ENCODE results near the gene LRATD1.
A peak's percentile ranks its signal among the peaks of the same experiment; 100 is the strongest.

LRATD1 gene

GRCh38 chr2:14641116-14641515, 8.6 kb downstream of the LRATD1 start:
- H3K27me3 Mint-ChIP-seq (ENCODE audit: low read depth) = no peaks in the 10 kb centered on the region
- H3K4me3 Mint-ChIP-seq = no peak overlapping the region
- H3K9me3 Mint-ChIP-seq = no peaks in the 10 kb centered on the region
- no peaks in the 10 kb centered on the region for H3K36me3 Mint-ChIP-seq (ENCODE audit: low read depth)
- peaks cover 12% of the 10 kb centered on the region for H3K4me1 Mint-ChIP-seq
- no peak overlapping the region for H3K27ac Mint-ChIP-seq
- TF ChIP-seq, protein P1, sequence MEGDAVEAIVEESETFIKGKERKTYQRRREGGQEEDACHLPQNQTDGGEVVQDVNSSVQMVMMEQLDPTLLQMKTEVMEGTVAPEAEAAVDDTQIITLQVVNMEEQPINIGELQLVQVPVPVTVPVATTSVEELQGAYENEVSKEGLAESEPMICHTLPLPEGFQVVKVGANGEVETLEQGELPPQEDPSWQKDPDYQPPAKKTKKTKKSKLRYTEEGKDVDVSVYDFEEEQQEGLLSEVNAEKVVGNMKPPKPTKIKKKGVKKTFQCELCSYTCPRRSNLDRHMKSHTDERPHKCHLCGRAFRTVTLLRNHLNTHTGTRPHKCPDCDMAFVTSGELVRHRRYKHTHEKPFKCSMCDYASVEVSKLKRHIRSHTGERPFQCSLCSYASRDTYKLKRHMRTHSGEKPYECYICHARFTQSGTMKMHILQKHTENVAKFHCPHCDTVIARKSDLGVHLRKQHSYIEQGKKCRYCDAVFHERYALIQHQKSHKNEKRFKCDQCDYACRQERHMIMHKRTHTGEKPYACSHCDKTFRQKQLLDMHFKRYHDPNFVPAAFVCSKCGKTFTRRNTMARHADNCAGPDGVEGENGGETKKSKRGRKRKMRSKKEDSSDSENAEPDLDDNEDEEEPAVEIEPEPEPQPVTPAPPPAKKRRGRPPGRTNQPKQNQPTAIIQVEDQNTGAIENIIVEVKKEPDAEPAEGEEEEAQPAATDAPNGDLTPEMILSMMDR (IDR thresholded peaks at IDR 0.05; ENCODE audit: unreplicated experiment in 3 of 3) = no peak

GRCh38 chr2:14642499-14642898, 10.0 kb downstream of the LRATD1 start:
- TF ChIP-seq, protein P1 (IDR thresholded peaks at IDR 0.05; ENCODE audit: unreplicated experiment in 3 of 3) = no peak
- no peak overlapping the region for H3K27ac Mint-ChIP-seq
- no peaks in the 10 kb centered on the region for H3K9me3 Mint-ChIP-seq
- H3K36me3 Mint-ChIP-seq (ENCODE audit: low read depth) = no peaks in the 10 kb centered on the region
- H3K4me3 Mint-ChIP-seq = no peak overlapping the region
- no peaks in the 10 kb centered on the region for H3K27me3 Mint-ChIP-seq (ENCODE audit: low read depth)
- H3K4me1 Mint-ChIP-seq = peaks cover 2% of the 10 kb centered on the region

DNA sequence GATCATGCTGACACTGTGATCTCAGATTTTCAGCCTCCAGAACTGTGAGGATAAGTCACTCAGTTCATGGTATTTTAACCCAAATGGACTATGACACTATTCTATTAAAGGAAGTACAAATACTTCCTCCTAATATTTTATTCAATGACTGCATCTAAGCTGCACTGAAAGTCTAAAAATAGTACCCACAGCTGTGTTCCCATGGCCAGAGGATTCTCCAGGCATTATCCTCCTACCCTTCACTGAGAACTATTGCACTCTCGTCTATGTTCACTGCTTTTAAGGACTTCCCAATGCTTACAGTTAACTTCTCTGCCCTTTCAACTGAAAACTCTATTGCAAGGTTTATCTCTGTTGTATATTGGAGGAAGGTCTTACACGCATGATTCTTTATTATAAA, 15.2 kb downstream of the LRATD1 start:
- Mint-ChIP-seq H3K27ac (peak overlapping the region in 2 of 3 experiments; percentile 4 to 34), H3K4me3 (no peak overlapping the region), H3K36me3 (ENCODE audit: low read depth) (no peaks in the 10 kb centered on the region), H3K4me1 (peaks cover 15% of the 10 kb centered on the region), H3K9me3 (no peaks in the 10 kb centered on the region), H3K27me3 (ENCODE audit: low read depth) (no peaks in the 10 kb centered on the region)
- TF ChIP-seq, protein P1 (IDR thresholded peaks at IDR 0.05; ENCODE audit: unreplicated experiment in 3 of 3) = no peak

DNA sequence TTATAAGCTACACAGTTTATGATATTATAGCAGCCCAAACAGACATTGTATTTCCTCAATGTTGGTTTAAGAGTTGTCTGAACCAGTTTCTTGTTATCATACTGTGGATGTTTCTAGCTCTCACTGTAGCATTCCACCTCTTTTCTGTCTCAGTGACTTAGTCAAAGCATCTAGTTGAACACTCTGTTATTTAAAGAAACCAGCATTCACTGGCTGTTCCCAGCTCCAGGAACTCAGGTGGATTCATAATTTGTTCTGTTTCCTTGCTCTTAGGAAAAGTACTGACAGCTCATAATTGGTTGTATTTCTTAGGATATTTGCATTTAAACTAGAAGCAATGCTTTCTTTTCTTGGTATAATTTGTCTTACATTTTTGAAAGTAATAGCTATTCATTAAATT, 17.5 kb downstream of the LRATD1 start:
- Mint-ChIP-seq H3K9me3 (no peaks in the 10 kb centered on the region), H3K27me3 (ENCODE audit: low read depth) (no peaks in the 10 kb centered on the region), H3K36me3 (ENCODE audit: low read depth) (peaks cover 3% of the 10 kb centered on the region), H3K27ac (no peak overlapping the region), H3K4me3 (no peak overlapping the region), H3K4me1 (peaks cover 15% of the 10 kb centered on the region)
- TF ChIP-seq, protein P1 (IDR thresholded peaks at IDR 0.05; ENCODE audit: unreplicated experiment in 3 of 3) = no peak

DNA sequence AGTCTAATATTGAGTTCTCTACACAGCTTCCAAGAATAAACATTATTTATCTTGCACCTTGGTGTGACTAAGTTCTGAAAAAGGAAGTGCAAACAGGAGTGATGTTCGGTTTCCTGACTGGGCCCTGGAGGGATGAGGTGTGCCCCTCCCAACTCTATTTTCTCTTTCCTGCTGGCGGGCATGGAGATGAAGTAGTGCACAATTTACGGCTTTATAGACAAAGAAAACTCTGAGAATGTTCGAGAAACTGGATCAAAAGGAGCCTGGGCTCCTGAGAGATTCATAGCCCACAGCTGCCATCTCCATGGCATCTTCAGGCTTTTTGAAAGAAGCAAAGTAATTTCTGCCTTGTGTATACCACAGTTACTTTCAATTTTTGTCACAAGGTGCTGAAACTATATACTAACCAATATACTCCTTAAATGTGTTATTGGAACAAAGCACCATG, 22.3 kb downstream of the LRATD1 start:
- Mint-ChIP-seq H3K27ac (no peak overlapping the region), H3K27me3 (ENCODE audit: low read depth) (no peaks in the 10 kb centered on the region)

DNA sequence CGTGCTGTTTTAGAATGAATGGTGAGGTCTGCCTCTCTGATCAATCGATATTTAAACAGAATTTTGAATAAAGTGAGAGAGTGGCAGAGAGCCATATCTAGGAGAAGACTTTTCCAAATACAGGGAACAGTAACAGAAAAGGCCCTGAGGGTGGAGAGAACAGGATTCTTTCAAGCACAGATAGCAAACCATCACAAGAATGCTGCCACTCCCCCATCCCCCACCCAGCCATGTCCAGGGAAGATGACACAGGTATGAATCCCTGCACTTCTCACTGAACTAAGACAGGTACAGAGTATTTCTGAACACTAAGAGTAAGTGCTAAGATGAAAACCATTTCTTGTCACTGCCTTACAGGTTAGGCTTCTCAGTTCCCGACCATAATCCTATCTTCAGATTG, 23.6 kb downstream of the LRATD1 start:
- peaks cover 2% of the 10 kb centered on the region for H3K9me3 Mint-ChIP-seq
- no peak overlapping the region for H3K27ac Mint-ChIP-seq
- TF ChIP-seq, protein P1 (IDR thresholded peaks at IDR 0.05; ENCODE audit: unreplicated experiment in 3 of 3) = no peak
- H3K4me3 Mint-ChIP-seq = no peak overlapping the region
- peaks cover 3% of the 10 kb centered on the region for H3K36me3 Mint-ChIP-seq (ENCODE audit: low read depth)
- no peaks in the 10 kb centered on the region for H3K4me1 Mint-ChIP-seq
- no peaks in the 10 kb centered on the region for H3K27me3 Mint-ChIP-seq (ENCODE audit: low read depth)

More for the DNA sequence above, 22.3 kb downstream of the LRATD1 start:
- no peak overlapping the region for H3K4me3 Mint-ChIP-seq
- peaks cover 3% of the 10 kb centered on the region for H3K36me3 Mint-ChIP-seq (ENCODE audit: low read depth)
- no peaks in the 10 kb centered on the region for H3K4me1 Mint-ChIP-seq
- H3K9me3 Mint-ChIP-seq = no peaks in the 10 kb centered on the region
- TF ChIP-seq, protein P1 (IDR thresholded peaks at IDR 0.05; ENCODE audit: unreplicated experiment in 3 of 3) = no peak

All from nephron (organoid).